CD14-positive monocyte (primary cell): Measurements from ENCODE around the gene HSPD1. TPM values are rescaled to one million over a fixed set of nuclear protein-coding genes. Genes with fewer than 3 reads are reported as not detected.

Experiments
- DNase-seq, 3 donors: peaks; one replicate each; pipeline ENCODE4 v3.0.0-alpha.2; 2011 to 2022
- H2AFZ ChIP-seq: 2 replicates; pipeline ENCODE4 v1.6.0; 2012; ENCODE audit warnings: mild to moderate bottlenecking, low read depth, low read length, inconsistent platforms; ENCODE audit not compliant: insufficient read depth, poor library complexity, severe bottlenecking
- H3K27ac ChIP-seq, 2 donors: 1 replicate in 1 of 2; 2 replicates in 1 of 2; pipeline ENCODE4 v1.5.1; 2012 to 2013; ENCODE audit warnings: low read length in 2 of 2, control low read depth in 1 of 2, inconsistent platforms in 1 of 2, low read depth in 1 of 2, mild to moderate bottlenecking in 1 of 2
- H3K27me3 ChIP-seq, 2 donors: one replicate each; pipeline versions ENCODE4 v1.6.0 to v1.6.1; 2011 to 2013; ENCODE audit warnings: low read length in 2 of 2; ENCODE audit not compliant: control insufficient read depth in 2 of 2, insufficient read depth in 2 of 2
- H3K36me3 ChIP-seq, 2 donors: replicated peaks in 1 of 2; 1 replicate in 1 of 2; 2 replicates in 1 of 2; pipeline versions ENCODE4 v1.5.1 to v1.6.1; 2012 to 2013; ENCODE audit warnings: low read length in 2 of 2, control low read depth in 1 of 2, inconsistent platforms in 1 of 2, mild to moderate bottlenecking in 1 of 2; ENCODE audit not compliant: insufficient read depth in 2 of 2, control insufficient read depth in 1 of 2
- H3K4me1 ChIP-seq, 2 donors: 1 replicate in 1 of 2; 2 replicates in 1 of 2; pipeline versions ENCODE4 v1.5.1 to v1.6.1; 2012 to 2013; ENCODE audit warnings: low read length in 2 of 2, control low read depth in 1 of 2, inconsistent platforms in 1 of 2, mild to moderate bottlenecking in 1 of 2, moderate library complexity in 1 of 2; ENCODE audit not compliant: insufficient read depth in 2 of 2, control insufficient read depth in 1 of 2
- H3K4me2 ChIP-seq: replicated peaks from 2 replicates; pipeline ENCODE3; 2012; ENCODE audit warnings: low read length, moderate library complexity, mild to moderate bottlenecking; ENCODE audit not compliant: poor library complexity, severe bottlenecking; ENCODE audit errors: extremely low read depth
- H3K4me3 ChIP-seq, 3 experiments: fragments of 200-600 bp in 1 of 3; sonication (generic) in 1 of 3; replicated peaks in 1 of 3; 1 replicate in 2 of 3; 2 replicates in 1 of 3; pipeline ENCODE4 v1.5.1; 2011 to 2013; ENCODE audit warnings: low read length in 3 of 3, mild to moderate bottlenecking in 3 of 3, control low read depth in 2 of 3, low read depth in 2 of 3, inconsistent platforms in 1 of 3, moderate library complexity in 1 of 3
- H3K79me2 ChIP-seq: 2 replicates; pipeline ENCODE4 v1.6.0; 2012; ENCODE audit warnings: mild to moderate bottlenecking, control low read depth, inconsistent platforms, low read length, moderate library complexity; ENCODE audit not compliant: insufficient read depth
- H3K9ac ChIP-seq: 2 replicates; pipeline ENCODE4 v1.6.0; 2017; ENCODE audit warnings: low read length, mild to moderate bottlenecking; ENCODE audit not compliant: insufficient read depth, poor library complexity, severe bottlenecking
- H3K9me3 ChIP-seq, 2 donors: replicated peaks in 1 of 2; 1 replicate in 1 of 2; 2 replicates in 1 of 2; pipeline versions ENCODE4 v1.5.1 to v1.6.1; 2012 to 2013; ENCODE audit warnings: low read length in 2 of 2, control low read depth in 1 of 2; ENCODE audit not compliant: control insufficient read depth in 1 of 2, insufficient read depth in 1 of 2
- H4K20me1 ChIP-seq: 2 replicates; pipeline ENCODE4 v1.6.0; 2012; ENCODE audit warnings: mild to moderate bottlenecking, low read length, control low read depth, moderate library complexity; ENCODE audit not compliant: insufficient read depth
- H3K27ac Mint-ChIP-seq, 7 donors: one replicate each; pipeline ENCODE4 v1.8.0; 2020; ENCODE audit warnings: mild to moderate bottlenecking in 7 of 7, mixed read lengths in 7 of 7, moderate library complexity in 6 of 7, inconsistent platforms in 2 of 7
- H3K27me3 Mint-ChIP-seq, 3 donors: one replicate each; pipeline ENCODE4 v1.8.0; 2021 to 2022; ENCODE audit warnings: low read depth in 3 of 3, mild to moderate bottlenecking in 3 of 3, mixed read lengths in 3 of 3, moderate library complexity in 3 of 3, inconsistent platforms in 1 of 3
- H3K36me3 Mint-ChIP-seq, 2 donors: one replicate each; pipeline ENCODE4 v1.8.0; 2020; ENCODE audit warnings: mixed read lengths in 2 of 2, inconsistent platforms in 1 of 2, mild to moderate bottlenecking in 1 of 2
- H3K4me1 Mint-ChIP-seq: one replicate; pipeline ENCODE4 v1.8.0; 2020; ENCODE audit warnings: mild to moderate bottlenecking, mixed read lengths
- H3K4me3 Mint-ChIP-seq, 2 donors: one replicate each; pipeline ENCODE4 v1.8.0; 2020; ENCODE audit warnings: mild to moderate bottlenecking in 2 of 2, mixed read lengths in 2 of 2, moderate library complexity in 1 of 2
- H3K9me3 Mint-ChIP-seq, 7 donors: one replicate each; pipeline ENCODE4 v1.8.0; 2020 to 2022; ENCODE audit warnings: mixed read lengths in 7 of 7, mild to moderate bottlenecking in 6 of 7, moderate library complexity in 6 of 7, inconsistent platforms in 2 of 7
- WGBS: methylation state at CpG from one replicate; pipeline ENCODE4 v1.1.5; 2013; ENCODE audit warnings: missing lambda C conversion rate; ENCODE audit not compliant: insufficient coverage; 5-methylcytosine and 5-hydroxymethylcytosine counted together
- intact Hi-C, 2 donors: fragments of 100-400 bp; cut with micrococcal nuclease; formaldehyde crosslinking; loops; one replicate each; pipeline versions ENCODE4 v1.15.0 to v1.15.1; 2023
- polyA plus RNA-seq, 3 donors: library from polyadenylated mRNA; depleted of rRNA in 1 of 3; unstranded in 2 of 3; stranded (reverse) in 1 of 3; fragments of 300-500 nt in 2 of 3; fragments of >200 nt in 1 of 3; fragmentation: Illumina TruSeq in 2 of 3; gene quantifications; 1 replicate in 2 of 3; 2 replicates in 1 of 3; pipeline ENCODE4 v1.2.3, GENCODE V29; 2012 to 2021
- TF ChIP-seq, protein P1 (sequence below): fragments of 200-600 bp; IDR thresholded peaks from one replicate; pipeline ENCODE4 v1.8.0; 2022; ENCODE audit warnings: antibody characterized with exemption, mild to moderate bottlenecking

HSPD1 gene
- polyA plus RNA-seq, 3 donors, result 42.7 to 62.1 (median 44.5) TPM

DNA sequence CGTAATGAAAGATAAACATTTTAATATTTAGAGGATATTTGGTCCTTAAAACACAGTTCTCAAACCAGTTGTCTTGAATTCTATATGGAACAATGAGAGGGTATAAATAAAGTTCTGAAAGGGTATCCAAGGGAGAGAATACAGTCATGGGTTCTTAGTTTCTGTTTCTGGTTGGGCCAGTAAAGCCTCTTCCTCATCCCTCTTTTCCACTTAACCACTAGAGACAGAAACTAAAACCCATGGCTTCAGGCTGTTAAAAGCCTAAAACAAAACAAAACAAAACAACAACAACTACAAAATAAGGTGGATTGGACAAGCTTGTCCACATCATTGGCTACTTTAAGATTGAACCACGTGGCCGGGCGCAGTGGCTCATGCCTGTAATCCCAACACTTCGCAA, 27.5 kb downstream of the HSPD1 start:
- H3K79me2 ChIP-seq, result peaks cover 19% of the 10 kb centered on the region
- Mint-ChIP-seq H3K36me3 (peaks cover 65 to 83% of the 10 kb centered on the region in 2 donors), H3K4me3 (no peak overlapping the region), H3K4me1 (peaks cover 8% of the 10 kb centered on the region), H3K27ac (peak overlapping the region in 2 of 7 donors; percentile 18 to 47), H3K27me3 (no peaks in the 10 kb centered on the region), H3K9me3 (peaks cover 0 to 2% (median 0%) of the 10 kb centered on the region in 7 donors)
- H2AFZ ChIP-seq, result no peak overlapping the region
- H3K4me3 ChIP-seq, result no peak overlapping the region
- H3K27me3 ChIP-seq, result no peaks in the 10 kb centered on the region
- peaks cover 56% of the 10 kb centered on the region for H4K20me1 ChIP-seq
- H3K9ac ChIP-seq, result no peak overlapping the region
- no peak overlapping the region for H3K27ac ChIP-seq
- H3K36me3 ChIP-seq, result peaks cover 80 to 95% of the 10 kb centered on the region in 2 donors
- intact Hi-C loops, result no loop called here
- no peaks in the 10 kb centered on the region for H3K9me3 ChIP-seq
- peaks cover 6 to 7% of the 10 kb centered on the region in 2 donors for H3K4me1 ChIP-seq
- TF ChIP-seq, protein P1, sequence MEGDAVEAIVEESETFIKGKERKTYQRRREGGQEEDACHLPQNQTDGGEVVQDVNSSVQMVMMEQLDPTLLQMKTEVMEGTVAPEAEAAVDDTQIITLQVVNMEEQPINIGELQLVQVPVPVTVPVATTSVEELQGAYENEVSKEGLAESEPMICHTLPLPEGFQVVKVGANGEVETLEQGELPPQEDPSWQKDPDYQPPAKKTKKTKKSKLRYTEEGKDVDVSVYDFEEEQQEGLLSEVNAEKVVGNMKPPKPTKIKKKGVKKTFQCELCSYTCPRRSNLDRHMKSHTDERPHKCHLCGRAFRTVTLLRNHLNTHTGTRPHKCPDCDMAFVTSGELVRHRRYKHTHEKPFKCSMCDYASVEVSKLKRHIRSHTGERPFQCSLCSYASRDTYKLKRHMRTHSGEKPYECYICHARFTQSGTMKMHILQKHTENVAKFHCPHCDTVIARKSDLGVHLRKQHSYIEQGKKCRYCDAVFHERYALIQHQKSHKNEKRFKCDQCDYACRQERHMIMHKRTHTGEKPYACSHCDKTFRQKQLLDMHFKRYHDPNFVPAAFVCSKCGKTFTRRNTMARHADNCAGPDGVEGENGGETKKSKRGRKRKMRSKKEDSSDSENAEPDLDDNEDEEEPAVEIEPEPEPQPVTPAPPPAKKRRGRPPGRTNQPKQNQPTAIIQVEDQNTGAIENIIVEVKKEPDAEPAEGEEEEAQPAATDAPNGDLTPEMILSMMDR, result no peak
- WGBS, result 100% methylated on average over 4 of the region's 5 CpGs
- H3K4me2 ChIP-seq, result no peak overlapping the region
- DNase-seq, result no peak

DNA sequence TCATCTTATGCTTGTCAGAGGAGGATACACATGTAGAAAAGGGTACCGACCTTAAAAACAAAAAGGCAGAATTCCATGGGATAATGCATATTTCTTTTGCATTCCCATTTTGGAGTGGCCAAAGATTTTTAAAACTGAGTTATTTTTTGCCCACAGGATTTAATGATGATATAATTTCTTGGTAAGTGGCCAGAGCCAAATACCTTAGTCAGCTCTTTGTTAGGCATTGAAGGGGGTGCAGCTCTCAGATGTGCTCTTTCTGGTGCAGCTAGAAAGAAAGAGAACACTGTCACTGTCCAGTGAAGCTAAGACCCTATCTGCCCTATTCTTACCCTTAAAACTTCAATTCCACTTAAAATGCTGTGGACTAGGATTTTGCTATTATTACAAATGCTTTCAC, 35.5 kb downstream of the HSPD1 start:
- Histone ChIP-seq H3K4me1 (no peaks in the 10 kb centered on the region), H3K4me3 (no peak overlapping the region), H3K36me3 (peaks cover 84 to 93% of the 10 kb centered on the region in 2 donors), H3K4me2 (no peak overlapping the region), H3K27ac (no peak overlapping the region), H3K79me2 (peaks cover 62% of the 10 kb centered on the region), H3K9me3 (no peaks in the 10 kb centered on the region), H3K27me3 (no peaks in the 10 kb centered on the region), H3K9ac (no peak overlapping the region), H2AFZ (no peak overlapping the region), H4K20me1 (peaks cover 78% of the 10 kb centered on the region)
- peaks cover 0 to 2% (median 0%) of the 10 kb centered on the region in 3 donors for H3K27me3 Mint-ChIP-seq
- H3K36me3 Mint-ChIP-seq, result peaks cover 60 to 90% of the 10 kb centered on the region in 2 donors
- no peak for DNase-seq
- no peaks in the 10 kb centered on the region for H3K4me1 Mint-ChIP-seq
- H3K9me3 Mint-ChIP-seq, result peaks cover 0 to 2% (median 0%) of the 10 kb centered on the region in 7 donors
- WGBS, result no CpG with 5 or more reads among the region's 1 CpG
- intact Hi-C loops, result loop anchor here in 1 of 2 donors (10.0 kb wide), 1 partner anchor 49 kb away; no protein-coding TSS in a partner anchor
- no peak overlapping the region for H3K27ac Mint-ChIP-seq
- TF ChIP-seq, protein P1, result no peak
- no peak overlapping the region for H3K4me3 Mint-ChIP-seq
